A549 (cell line): ENCODE measurements around the gene SEMA4D. TPM values are rescaled to one million over a fixed set of nuclear protein-coding genes. Genes with fewer than 3 reads are reported as not detected.

ENCODE experiments used
- ATAC-seq, 2 experiments: fragments of 200-7000 bp in 1 of 2; fragments of >200 bp in 1 of 2; cut with Nextera tagmentation in 1 of 2; cut with Tn5 transposase in 1 of 2; 3 replicates each; pipeline versions ENCODE4 v1.8.0 to v1.9.1; 2018 to 2020; ENCODE audit warnings: mild to moderate bottlenecking in 1 of 2, moderate library complexity in 1 of 2
- CTCF ChIA-PET: fragments of 300-600 bp; sonication (Branson Sonifier 250); formaldehyde crosslinking; extraction: SDS; loops from one replicate; lab custom pipeline; 2021; ENCODE audit warnings: antibody characterized with exemption, inconsistent platforms; lab: Yijun Ruan, JAX
- POLR2A ChIA-PET: fragments of 350-600 bp; formaldehyde crosslinking; extraction: SDS; loops from one replicate; lab custom pipeline; 2021; ENCODE audit warnings: antibody characterized with exemption, inconsistent platforms; lab: Yijun Ruan, JAX
- DNase-seq, 2 experiments: peaks; one replicate each; pipeline versions ENCODE4 v3.0.0 to v3.0.0-alpha.2; 2011 to 2016; ENCODE audit warnings: low read depth in 1 of 2, low spot score in 1 of 2
- FAIRE-seq: peaks from 2 replicates; lab custom pipeline; 2011; peaks lifted over from hg19 to GRCh38; lab: Jason Lieb, UNC
- H3K27ac ChIP-seq, 2 experiments: fragments of >200 bp; sonication (Bioruptor Twin); formaldehyde crosslinking; 3 replicates each; pipeline ENCODE4 v1.5.1; 2016 to 2017
- H3K4me1 ChIP-seq: fragments of >200 bp; sonication (Bioruptor Twin); formaldehyde crosslinking; 3 replicates; pipeline ENCODE4 v1.6.1; 2016
- H3K4me2 ChIP-seq: fragments of >200 bp; sonication (Bioruptor Twin); formaldehyde crosslinking; 3 replicates; pipeline ENCODE4 v1.6.1; 2016
- H3K4me3 ChIP-seq: fragments of >200 bp; sonication (Bioruptor Twin); formaldehyde crosslinking; 3 replicates; pipeline ENCODE4 v1.5.1; 2016
- H3K9me3 ChIP-seq: fragments of >200 bp; sonication (Bioruptor Twin); formaldehyde crosslinking; 3 replicates; pipeline ENCODE4 v1.6.1; 2016
- BHLHE40 ChIP-seq: IDR thresholded peaks from 2 replicates; pipeline ENCODE4 v1.6.1; 2012; ENCODE audit warnings: low read depth, low read length, inconsistent platforms
- CBX8 ChIP-seq: fragments of 200-600 bp; sonication (generic); IDR thresholded peaks from 2 replicates; pipeline ENCODE4 v1.6.1; 2016
- CHD2 ChIP-seq: fragments of 150-350 bp; IDR thresholded peaks from 2 replicates; pipeline ENCODE4 v1.6.1; 2014; ENCODE audit warnings: low read length; ENCODE audit not compliant: partially characterized antibody
- EHF ChIP-seq: fragments of 250-450 bp; sonication (Bioruptor Pico); IDR thresholded peaks from 2 replicates; pipeline ENCODE4 v1.5.0; 2020; ENCODE audit warnings: mild to moderate bottlenecking
- EHMT2 ChIP-seq: fragments of 200-600 bp; sonication (generic); IDR thresholded peaks from 2 replicates; pipeline ENCODE4 v1.6.1; 2016; ENCODE audit warnings: antibody characterized with exemption, low read depth, mild to moderate bottlenecking, moderate library complexity
- ELK1 ChIP-seq: fragments of 150-350 bp; IDR thresholded peaks from 2 replicates; pipeline ENCODE4 v1.6.1; 2014; ENCODE audit warnings: low read depth, mild to moderate bottlenecking, low read length
- FOSL2 ChIP-seq, 2 experiments: fragments of 450-650 bp in 1 of 2; fragments of >200 bp in 1 of 2; sonication (Bioruptor Twin) in 1 of 2; formaldehyde crosslinking; IDR thresholded peaks; 2 replicates each; pipeline versions ENCODE4 v1.5.0 to v1.6.1; 2016 to 2020; ENCODE audit warnings: mild to moderate bottlenecking in 1 of 2, moderate library complexity in 1 of 2
- FOXS1 ChIP-seq: fragments of 250-450 bp; sonication (Bioruptor Pico); IDR thresholded peaks from 2 replicates; pipeline ENCODE4 v1.5.0; 2020; ENCODE audit warnings: mild to moderate bottlenecking, moderate library complexity
- HDAC2 ChIP-seq: fragments of 200-600 bp; sonication (generic); IDR thresholded peaks from 2 replicates; pipeline ENCODE4 v1.6.1; 2016
- HES2 ChIP-seq: fragments of >200 bp; sonication (Bioruptor Twin); formaldehyde crosslinking; IDR thresholded peaks from 2 replicates; pipeline ENCODE4 v1.6.1; 2016
- HEYL ChIP-seq: fragments of 250-450 bp; sonication (Bioruptor Pico); IDR thresholded peaks from 2 replicates; pipeline ENCODE4 v1.8.0; 2021; ENCODE audit warnings: mild to moderate bottlenecking, moderate library complexity
- HOXA7 ChIP-seq: fragments of 250-450 bp; sonication (Bioruptor Pico); IDR thresholded peaks from 2 replicates; pipeline ENCODE4 v1.5.0; 2020; ENCODE audit warnings: mild to moderate bottlenecking, moderate library complexity
- HOXB13 ChIP-seq: fragments of 250-450 bp; sonication (Bioruptor Pico); IDR thresholded peaks from 2 replicates; pipeline ENCODE4 v1.5.0; 2020; ENCODE audit warnings: low read depth, mild to moderate bottlenecking, moderate library complexity
- JUN ChIP-seq, 2 experiments: fragments of >200 bp; sonication (Bioruptor Twin); formaldehyde crosslinking; IDR thresholded peaks; 2 replicates in 1 of 2; 3 replicates in 1 of 2; pipeline ENCODE4 v1.6.1; 2016 to 2017
- MAFK ChIP-seq: fragments of 450-650 bp; IDR thresholded peaks from 2 replicates; pipeline ENCODE4 v1.6.1; 2014; ENCODE audit not compliant: partially characterized antibody
- MAX ChIP-seq: IDR thresholded peaks from 2 replicates; pipeline ENCODE4 v1.6.1; 2012
- MAZ ChIP-seq: fragments of 150-350 bp; IDR thresholded peaks from 2 replicates; pipeline ENCODE4 v1.6.1; 2014; ENCODE audit warnings: antibody characterized with exemption, low read depth, low read length, borderline replicate concordance
- NFE2L2 ChIP-seq: fragments of 150-350 bp; conservative IDR thresholded peaks from 2 replicates; pipeline ENCODE4 v1.6.1; 2014; ENCODE audit warnings: low read length
- NPAS2 ChIP-seq: fragments of 250-450 bp; sonication (Bioruptor Pico); IDR thresholded peaks from 2 replicates; pipeline ENCODE4 v1.8.0; 2022; ENCODE audit warnings: mild to moderate bottlenecking, moderate library complexity, borderline replicate concordance
- NR3C1 ChIP-seq: fragments of >200 bp; sonication (Bioruptor Twin); formaldehyde crosslinking; IDR thresholded peaks from 3 replicates; pipeline ENCODE4 v1.6.1; 2017
- PBX3 ChIP-seq: IDR thresholded peaks from 2 replicates; pipeline ENCODE4 v1.6.1; 2012
- PHF8 ChIP-seq: fragments of 200-600 bp; sonication (generic); IDR thresholded peaks from 2 replicates; pipeline ENCODE4 v1.6.1; 2016; ENCODE audit warnings: low read depth, mild to moderate bottlenecking, antibody characterized with exemption, moderate library complexity, borderline replicate concordance
- RARB ChIP-seq: fragments of 250-450 bp; sonication (Bioruptor Pico); IDR thresholded peaks from 2 replicates; pipeline ENCODE4 v1.8.0; 2021; ENCODE audit warnings: mild to moderate bottlenecking, moderate library complexity
- RCOR1 ChIP-seq: fragments of 150-350 bp; IDR thresholded peaks from 2 replicates; pipeline ENCODE4 v1.6.1; 2014; ENCODE audit warnings: antibody characterized with exemption, low read length, low read depth
- REST ChIP-seq: fragments of 200-600 bp; sonication (generic); IDR thresholded peaks from 2 replicates; pipeline ENCODE4 v1.6.1; 2016; ENCODE audit warnings: antibody characterized with exemption, mild to moderate bottlenecking, moderate library complexity
- SREBF2 ChIP-seq: fragments of 450-650 bp; IDR thresholded peaks from 2 replicates; pipeline ENCODE4 v1.6.1; 2014; ENCODE audit warnings: mild to moderate bottlenecking, moderate library complexity
- TFCP2L1 ChIP-seq: fragments of 250-450 bp; sonication (Bioruptor Pico); IDR thresholded peaks from 2 replicates; pipeline ENCODE4 v1.5.0; 2021; ENCODE audit warnings: mild to moderate bottlenecking
- USF2 ChIP-seq: fragments of 450-650 bp; IDR thresholded peaks from 2 replicates; pipeline ENCODE4 v1.6.1; 2014; ENCODE audit warnings: antibody characterized with exemption
- ZNF302 ChIP-seq: fragments of 250-450 bp; sonication (Bioruptor Pico); IDR thresholded peaks from 2 replicates; pipeline ENCODE4 v1.9.0; 2021; ENCODE audit warnings: inconsistent platforms, mild to moderate bottlenecking, moderate library complexity
- WGBS: methylation state at CpG from one replicate; pipeline ENCODE4 v1.1.6; 2017; ENCODE audit errors: missing lambda C conversion rate; 5-methylcytosine and 5-hydroxymethylcytosine counted together
- polyA plus RNA-seq, 4 experiments: library from polyadenylated mRNA; depleted of rRNA in 3 of 4; stranded (reverse); fragments of >200 nt; fragmentation: RNase III in 1 of 4; extraction: RNeasy Plus Mini Kit Qiagen cat#74134 plus additional on column Dnase treatment in 1 of 4; gene quantifications; 2 replicates in 3 of 4; 3 replicates in 1 of 4; pipeline ENCODE4 v1.2.3, GENCODE V29; 2011 to 2017

Gene SEMA4D
- polyA plus RNA-seq, 2 of the 4 experiments (the other 2 are of a cell fraction) = 5.3 to 7.2 TPM

- POLR2A ChIA-PET = no interaction called here
- H3K27ac ChIP-seq = no peak overlapping the region
- ATAC-seq = no peak
- no peaks in the 10 kb centered on the region for H3K4me1 ChIP-seq
- FAIRE-seq = no peak
- no peak overlapping the region for H3K4me2 ChIP-seq
- H3K9me3 ChIP-seq = no peaks in the 10 kb centered on the region
- 57% methylated on average over 6 of the region's 7 CpGs for WGBS
- TF ChIP-seq PHF8 (no peak), BHLHE40 (no peak), ZNF302 (CRISPR knock-in tag) (no peak), MAX (no peak), HDAC2 (no peak), FOXS1 (no peak), MAZ (no peak), SREBF2 (no peak), CHD2 (no peak), NR3C1 (no peak), EHMT2 (no peak), ELK1 (no peak), HEYL (CRISPR knock-in tag) (no peak), HOXA7 (CRISPR knock-in tag) (no peak), PBX3 (no peak), MAFK (no peak), NPAS2 (no peak), JUN (IDR thresholded peaks at IDR 0.05) (no peak)
- no peak for DNase-seq
- CTCF ChIA-PET = interaction anchor here (1.0 kb wide), 1 partner anchor 17 kb away, joined by 3 read pairs; no protein-coding TSS in a partner anchor
- H3K4me3 ChIP-seq = no peak overlapping the region
Measured at GRCh38 chr9:89512382-89512781, 14.5 kb upstream of the SEMA4D start.

GRCh38 chr9:89508951-89509615 is 11.2 kb upstream of the SEMA4D start:
- DNase-seq = no peak
- CTCF ChIA-PET = interaction anchor here (1.3 to 1.9 kb wide), 2 partner anchors 21 to 23 kb away, joined by 3 to 4 read pairs; no protein-coding TSS in a partner anchor

GRCh38 chr9:89505911-89506310 is 8.0 kb upstream of the SEMA4D start:
- Histone ChIP-seq H3K9me3 (no peaks in the 10 kb centered on the region), H3K27ac (no peak overlapping the region), H3K4me2 (no peak overlapping the region), H3K4me3 (no peak overlapping the region), H3K4me1 (no peaks in the 10 kb centered on the region)
- ChIA-PET CTCF (no interaction called here), POLR2A (no interaction called here)
- DNase-seq (no peak), ATAC-seq (no peak), FAIRE-seq (no peak)
- 53% methylated on average over 6 of the region's 6 CpGs for WGBS
- TF ChIP-seq NFE2L2 = no peak
- no peak for TF ChIP-seq REST
- TF ChIP-seq HES2 = no peak
- no peak for TF ChIP-seq MAZ
- no peak for TF ChIP-seq CBX8
- TF ChIP-seq USF2 = no peak
- no peak for TF ChIP-seq EHMT2
- TF ChIP-seq EHF (CRISPR knock-in tag) = no peak
- TF ChIP-seq HOXB13 (CRISPR knock-in tag) = no peak
- TF ChIP-seq CHD2 = no peak
- no peak for TF ChIP-seq FOXS1
- no peak for TF ChIP-seq RARB (CRISPR knock-in tag)

More at GRCh38 chr9:89508951-89509615, 11.2 kb upstream of the SEMA4D start:
- no peak overlapping the region for H3K4me3 ChIP-seq
- H3K27ac ChIP-seq = no peak overlapping the region
- TF ChIP-seq FOSL2 (IDR thresholded peaks at IDR 0.05) (no peak), FOSL2 (CRISPR knock-in tag; IDR thresholded peaks at IDR 0.05) (no peak), EHF (CRISPR knock-in tag) (no peak), TFCP2L1 (CRISPR knock-in tag) (no peak), NR3C1 (no peak), RCOR1 (no peak)
- no peaks in the 10 kb centered on the region for H3K9me3 ChIP-seq
- H3K4me2 ChIP-seq = no peak overlapping the region
- 70% methylated on average over 7 of the region's 7 CpGs for WGBS
- no peak for ATAC-seq
- POLR2A ChIA-PET = no interaction called here
- no peak for FAIRE-seq
- H3K4me1 ChIP-seq = no peaks in the 10 kb centered on the region
